Measurements from ENCODE around the gene RIN3.

The RIN3 gene

DNA sequence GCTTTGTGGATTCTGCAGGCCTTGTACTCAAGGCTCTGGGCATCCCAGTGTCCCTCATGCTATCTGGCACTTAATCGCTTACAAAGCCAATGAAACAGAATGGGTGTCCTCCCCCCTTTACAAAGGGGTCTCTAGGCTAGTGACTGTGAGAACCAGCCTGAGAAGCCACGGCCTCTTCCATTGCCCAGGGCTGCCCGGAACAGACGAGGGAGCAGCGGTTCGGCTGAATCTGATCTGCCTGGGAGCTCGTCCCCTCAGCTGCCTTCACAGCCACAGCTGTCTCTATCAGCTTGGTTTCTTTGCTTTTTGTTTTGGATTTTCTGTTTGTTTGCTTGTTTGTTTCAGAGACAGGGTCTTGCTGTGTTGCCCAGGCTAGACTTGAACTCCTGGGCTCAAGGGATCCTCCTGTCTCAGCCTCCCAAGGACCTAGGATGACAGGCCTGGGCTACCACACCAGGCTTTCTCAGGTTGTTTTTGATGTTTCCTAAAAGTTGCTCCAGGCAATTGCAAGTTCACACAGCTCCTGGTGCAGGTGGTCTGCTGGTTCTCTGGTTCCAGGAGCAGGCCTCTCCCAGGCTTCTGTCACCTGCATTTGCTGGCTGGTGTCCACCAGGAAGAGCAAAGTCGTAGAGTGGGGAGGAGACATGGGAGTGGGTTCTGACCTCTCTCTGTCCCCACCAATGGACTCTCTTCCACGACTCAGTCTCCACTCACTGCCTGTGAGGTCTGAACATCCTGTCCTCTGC is 10.9 kb upstream of the RIN3 start:
- in situ Hi-C loops (cut with HindIII; ENCODE audit: low sequenced_read_pairs): no loop called here
- H3K4me3 ChIP-seq (ENCODE audit: low read depth, low read length): no peak overlapping the region
- TF ChIP-seq, protein P1, sequence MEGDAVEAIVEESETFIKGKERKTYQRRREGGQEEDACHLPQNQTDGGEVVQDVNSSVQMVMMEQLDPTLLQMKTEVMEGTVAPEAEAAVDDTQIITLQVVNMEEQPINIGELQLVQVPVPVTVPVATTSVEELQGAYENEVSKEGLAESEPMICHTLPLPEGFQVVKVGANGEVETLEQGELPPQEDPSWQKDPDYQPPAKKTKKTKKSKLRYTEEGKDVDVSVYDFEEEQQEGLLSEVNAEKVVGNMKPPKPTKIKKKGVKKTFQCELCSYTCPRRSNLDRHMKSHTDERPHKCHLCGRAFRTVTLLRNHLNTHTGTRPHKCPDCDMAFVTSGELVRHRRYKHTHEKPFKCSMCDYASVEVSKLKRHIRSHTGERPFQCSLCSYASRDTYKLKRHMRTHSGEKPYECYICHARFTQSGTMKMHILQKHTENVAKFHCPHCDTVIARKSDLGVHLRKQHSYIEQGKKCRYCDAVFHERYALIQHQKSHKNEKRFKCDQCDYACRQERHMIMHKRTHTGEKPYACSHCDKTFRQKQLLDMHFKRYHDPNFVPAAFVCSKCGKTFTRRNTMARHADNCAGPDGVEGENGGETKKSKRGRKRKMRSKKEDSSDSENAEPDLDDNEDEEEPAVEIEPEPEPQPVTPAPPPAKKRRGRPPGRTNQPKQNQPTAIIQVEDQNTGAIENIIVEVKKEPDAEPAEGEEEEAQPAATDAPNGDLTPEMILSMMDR (IDR thresholded peaks at IDR 0.05; ENCODE audit: low read depth, low read length): no peak
- DNase-seq (ENCODE audit: low read depth, low spot score): no peak

DNA sequence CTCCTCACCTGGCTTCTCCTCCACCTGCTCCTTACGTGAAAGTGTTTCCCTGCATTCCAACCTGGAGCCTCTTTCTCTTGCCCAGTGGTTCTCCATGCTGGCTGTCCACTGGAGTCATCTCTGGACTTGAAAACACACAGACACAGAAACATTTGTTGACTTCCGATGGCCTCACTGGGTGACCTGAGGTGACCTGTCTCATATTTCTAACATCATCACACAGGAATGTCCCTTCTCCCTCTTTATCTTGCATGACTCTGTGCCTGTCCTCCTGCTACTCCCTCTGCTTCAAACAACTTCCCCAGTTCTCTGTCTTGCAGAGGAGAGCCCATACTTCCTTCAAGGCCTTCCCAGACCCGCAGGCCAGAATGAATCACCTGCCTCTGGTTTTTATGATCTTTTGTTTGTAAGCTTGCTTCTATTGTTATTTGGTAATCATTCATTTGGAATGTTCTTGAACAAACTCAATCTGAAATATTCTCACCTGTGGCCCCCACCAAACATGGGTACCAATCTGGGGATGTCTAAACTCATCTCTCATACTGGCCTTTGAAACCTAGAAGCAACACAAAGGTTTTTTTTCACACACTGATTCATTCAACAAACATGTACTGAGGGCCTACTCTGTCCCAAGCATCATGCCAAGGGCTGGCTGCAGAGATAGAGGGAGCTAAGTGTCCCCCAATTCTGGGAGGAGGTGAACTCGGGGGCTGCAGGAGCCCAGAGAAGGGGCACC is 9.7 kb upstream of the RIN3 start:
- TF ChIP-seq, protein P1 (IDR thresholded peaks at IDR 0.05; ENCODE audit: low read depth, low read length): no peak
- peak; percentile 61 for DNase-seq (ENCODE audit: low read depth, low spot score)
- H3K4me3 ChIP-seq (ENCODE audit: low read depth, low read length): no peak overlapping the region
- in situ Hi-C loops (cut with HindIII; ENCODE audit: low sequenced_read_pairs): no loop called here

DNA sequence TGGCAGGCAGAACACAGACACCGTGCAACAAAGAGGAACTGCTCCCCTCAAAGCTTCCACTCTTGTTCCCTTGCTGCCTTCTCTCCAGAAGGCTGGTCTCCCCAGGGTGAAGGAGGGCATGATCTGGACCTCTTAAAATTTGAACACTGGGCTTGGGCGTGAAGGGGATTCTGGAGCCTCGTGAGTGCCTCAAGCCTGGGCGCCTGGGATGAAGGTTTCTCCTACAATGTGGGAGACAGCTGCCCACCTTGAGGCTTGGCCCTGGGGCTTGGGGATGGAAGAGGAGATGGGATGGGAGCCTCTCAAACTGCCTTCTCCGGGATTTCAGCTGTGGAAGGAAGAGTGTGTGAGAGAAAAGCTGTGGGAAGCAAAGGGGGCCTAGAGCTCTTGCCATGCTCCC is 7.8 kb upstream of the RIN3 start:
- in situ Hi-C loops (cut with HindIII; ENCODE audit: low sequenced_read_pairs): no loop called here
- DNase-seq (ENCODE audit: low read depth, low spot score): no peak
- no peak overlapping the region for H3K4me3 ChIP-seq (ENCODE audit: low read depth, low read length)
- TF ChIP-seq, protein P1 (IDR thresholded peaks at IDR 0.05; ENCODE audit: low read depth, low read length): no peak

DNA sequence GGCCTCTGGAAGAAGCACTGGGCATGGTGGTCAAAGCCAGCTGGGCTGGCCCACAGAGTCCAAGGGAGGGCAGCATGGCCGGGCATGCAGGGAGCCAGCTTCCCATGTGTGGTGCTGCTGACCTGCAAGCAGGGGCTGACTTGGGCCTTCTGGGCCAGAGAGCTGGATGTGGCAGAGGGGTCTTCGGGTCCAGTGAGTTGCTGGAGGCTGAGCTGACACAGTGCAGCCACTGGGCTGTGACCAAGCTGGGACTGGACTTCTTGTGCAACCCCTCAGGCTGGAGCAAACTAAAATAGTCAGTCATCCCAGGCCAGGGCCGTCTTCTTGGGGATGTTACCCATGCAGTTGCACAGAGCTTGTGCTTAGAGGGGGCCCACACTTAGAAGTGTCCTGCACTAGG is 7.3 kb upstream of the RIN3 start:
- H3K4me3 ChIP-seq (ENCODE audit: low read depth, low read length): no peak overlapping the region
- TF ChIP-seq, protein P1 (IDR thresholded peaks at IDR 0.05; ENCODE audit: low read depth, low read length): no peak
- in situ Hi-C loops (cut with HindIII; ENCODE audit: low sequenced_read_pairs): no loop called here
- DNase-seq (ENCODE audit: low read depth, low spot score): no peak

DNA sequence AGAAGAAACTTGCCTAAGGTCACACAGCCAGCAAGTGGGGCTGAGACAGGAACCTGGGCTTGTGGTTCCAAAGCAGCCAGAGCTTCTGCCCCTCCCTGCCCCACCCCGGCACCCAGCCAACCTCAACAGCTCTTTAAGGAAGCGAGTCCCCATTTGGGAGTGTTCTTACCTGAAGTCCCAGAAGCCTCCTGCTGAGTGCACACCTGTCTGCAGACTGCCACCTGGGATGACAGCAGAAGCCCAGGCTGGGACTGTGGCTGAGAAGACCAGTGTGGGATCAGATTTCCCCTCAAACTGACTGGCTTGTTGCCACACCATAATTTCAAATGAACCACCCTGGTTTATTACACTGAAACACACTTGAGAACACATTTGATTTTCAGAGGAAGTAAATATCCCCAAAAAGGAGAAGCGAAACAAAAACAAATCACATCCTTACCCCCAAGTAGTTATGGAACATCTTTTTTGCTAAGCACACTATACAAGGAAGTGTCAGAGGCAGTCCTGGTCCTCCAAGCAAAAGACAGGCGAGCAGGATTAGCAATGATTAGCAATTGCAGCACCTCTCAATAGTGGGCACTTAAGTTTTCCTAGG is 6.3 kb upstream of the RIN3 start:
- TF ChIP-seq, protein P1 (IDR thresholded peaks at IDR 0.05; ENCODE audit: low read depth, low read length): no peak
- in situ Hi-C loops (cut with HindIII; ENCODE audit: low sequenced_read_pairs): no loop called here
- no peak for DNase-seq (ENCODE audit: low read depth, low spot score)
- H3K4me3 ChIP-seq (ENCODE audit: low read depth, low read length): no peak overlapping the region

DNA sequence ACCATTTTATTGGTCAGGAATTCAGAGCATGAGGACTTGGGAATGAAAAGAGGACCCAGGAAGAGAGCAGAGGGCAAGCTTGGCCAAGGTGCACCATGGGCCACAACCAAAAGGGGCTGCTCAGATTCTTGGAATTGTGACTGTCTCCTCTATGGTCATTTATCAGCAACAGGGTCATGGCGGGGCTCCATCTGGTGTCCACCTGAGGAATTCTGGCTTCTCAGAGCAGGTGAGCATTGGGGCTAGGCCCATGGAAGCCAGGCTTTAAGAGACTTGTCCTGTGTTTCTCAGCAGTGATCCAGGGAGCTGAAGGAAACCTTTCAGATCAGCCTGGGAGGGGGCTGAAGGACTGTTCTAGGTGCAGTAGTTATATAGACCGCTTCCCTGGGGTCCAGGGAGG is 2.6 kb upstream of the RIN3 start:
- H3K4me3 ChIP-seq (ENCODE audit: low read depth, low read length): no peak overlapping the region
- no peak for DNase-seq (ENCODE audit: low read depth, low spot score)
- in situ Hi-C loops (cut with HindIII; ENCODE audit: low sequenced_read_pairs): no loop called here
- TF ChIP-seq, protein P1 (IDR thresholded peaks at IDR 0.05; ENCODE audit: low read depth, low read length): no peak
